Right lobe of liver (tissue), 4 donors: ENCODE results near the gene SPATS2.

Source experiments
- CTCF ChIP-seq, 4 donors: fragments of 200-600 bp in 3 of 4; fragments of 450-650 bp in 1 of 4; IDR thresholded peaks; one replicate each; pipeline versions ENCODE4 v1.5.1 to v1.8.0; 2016 to 2022; ENCODE audit warnings: antibody characterized with exemption in 4 of 4, mild to moderate bottlenecking in 2 of 4
- POLR2A ChIP-seq: fragments of 450-650 bp; IDR thresholded peaks from one replicate; pipeline ENCODE4 v1.6.1; 2017; ENCODE audit warnings: antibody characterized with exemption, mild to moderate bottlenecking
- donor health status: DM: no; HTN: no; CAD: no.
- donor health status: DM: no; HTN: no; CAD: no.
- donor health status: DM: no; HTN: yes; CAD: no.

- TF ChIP-seq CTCF (IDR thresholded peaks at IDR 0.05) (no peak), POLR2A (no peak)
These were observed 41.7 kb upstream of the SPATS2 start for GRCh38 chr12:49325606-49326005.
